ENCODE measurements around the gene FLNA. TPM values are rescaled to one million over a fixed set of nuclear protein-coding genes. Genes with fewer than 3 reads are reported as not detected.

Gene FLNA
- total and polyA plus RNA-seq, 9 of the 15 experiments (the other 6 are each of a cell fraction or from before 2014, with no cell fraction given), result 6.2 to 735 (median 135) TPM

GRCh38 chrX:154397888-154398667 is 23.6 kb upstream of the FLNA start, which contains the start of gene RPL10 (continued):
- TF ChIP-seq MEF2D (tag; conservative IDR thresholded peaks at IDR 0.05; ENCODE audit: low read depth), result no peak
- no peak for TF ChIP-seq RBM34 (IDR thresholded peaks at IDR 0.05; ENCODE audit: borderline replicate concordance, insufficient read depth, low read length)
- 0 out of 2 replicates have a peak, but pooled peaks have one; percentile 48 for TF ChIP-seq TCF7 (IDR thresholded peaks at IDR 0.05; ENCODE audit: borderline replicate concordance)
- no peak for TF ChIP-seq ARID1B (IDR thresholded peaks at IDR 0.05)
- TF ChIP-seq GTF2B (IDR thresholded peaks at IDR 0.05; ENCODE audit: extremely low read depth, insufficient read length), result peak; percentile 94
- no peak for TF ChIP-seq DDX20 (tag; IDR thresholded peaks at IDR 0.05; ENCODE audit: low read depth)
- no peak for TF ChIP-seq YBX1 (IDR thresholded peaks at IDR 0.05)
- TF ChIP-seq ZSCAN29 (IDR thresholded peaks at IDR 0.05), result no peak
- peak; percentile 94 for TF ChIP-seq ZBTB43 (CRISPR knock-in tag; IDR thresholded peaks at IDR 0.05)
- no peak for TF ChIP-seq KHSRP (IDR thresholded peaks at IDR 0.05)
- TF ChIP-seq SP1 (CRISPR knock-in tag; IDR thresholded peaks at IDR 0.05), result peak; percentile 90
- peak; percentile 8 to 60; a peak in 1 of 4 replicates for TF ChIP-seq NONO (IDR thresholded peaks at IDR 0.05; ENCODE audit: low read depth in 2 of 2, low read length in 1 of 2)
- TF ChIP-seq CUX1 (CRISPR knock-in tag; IDR thresholded peaks at IDR 0.05), result no peak
- TF ChIP-seq ZNF316 (IDR thresholded peaks at IDR 0.05), result peak; percentile 44
- peak in 1 of 2 experiments; percentile 67; a peak in 1 of 4 replicates for TF ChIP-seq MLX (CRISPR knock-in tag; conservative IDR thresholded peaks at IDR 0.05)
- no peak for TF ChIP-seq ZNF140 (CRISPR knock-in tag; IDR thresholded peaks at IDR 0.05)
- TF ChIP-seq NFXL1 (CRISPR knock-in tag; IDR thresholded peaks at IDR 0.05), result no peak
- TF ChIP-seq ZNF740 (CRISPR knock-in tag; IDR thresholded peaks at IDR 0.05), result 0 out of 2 replicates have a peak, but pooled peaks have one; percentile 25
- TF ChIP-seq ZNF740 (tag; IDR thresholded peaks at IDR 0.05), result no peak
